Astrocyte (in vitro differentiated cells and primary cell): ENCODE measurements around the gene SUPT3H. TPM values are rescaled to one million over a fixed set of nuclear protein-coding genes. Genes with fewer than 3 reads are reported as not detected.

ENCODE experiments used
- DNase-seq: peaks from one replicate; pipeline ENCODE4 v3.0.0-alpha.2; 2010; ENCODE audit warnings: low read depth
- FAIRE-seq: peaks from 2 replicates; lab custom pipeline; 2011; peaks lifted over from hg19 to GRCh38; lab: Jason Lieb, UNC
- H2AFZ ChIP-seq: 2 replicates; pipeline ENCODE4 v1.6.0; 2012; ENCODE audit warnings: low read depth, low read length, inconsistent platforms
- H3K27ac ChIP-seq: 2 replicates; pipeline ENCODE4 v1.5.1; 2011; ENCODE audit warnings: low read depth, low read length, inconsistent platforms
- H3K27me3 ChIP-seq: 2 replicates; pipeline ENCODE4 v1.6.0; 2011; ENCODE audit warnings: low read length, inconsistent platforms; ENCODE audit not compliant: insufficient read depth
- H3K36me3 ChIP-seq: 2 replicates; pipeline ENCODE4 v1.5.1; 2011; ENCODE audit warnings: low read length, inconsistent platforms; ENCODE audit not compliant: insufficient read depth
- H3K4me1 ChIP-seq: 2 replicates; pipeline ENCODE4 v1.5.1; 2011; ENCODE audit warnings: low read length, inconsistent platforms; ENCODE audit not compliant: insufficient read depth
- H3K4me2 ChIP-seq: 2 replicates; pipeline ENCODE4 v1.6.0; 2012; ENCODE audit warnings: low read length, inconsistent platforms
- H3K4me3 ChIP-seq: 2 replicates; pipeline ENCODE4 v1.5.1; 2011; ENCODE audit warnings: low read depth, mild to moderate bottlenecking, low read length, inconsistent platforms; ENCODE audit not compliant: insufficient read depth
- H3K79me2 ChIP-seq: 2 replicates; pipeline ENCODE4 v1.6.0; 2012; ENCODE audit warnings: mild to moderate bottlenecking, low read length, inconsistent platforms; ENCODE audit not compliant: insufficient read depth
- H3K9ac ChIP-seq: 2 replicates; pipeline ENCODE4 v1.6.0; 2012; ENCODE audit warnings: mild to moderate bottlenecking, low read length, inconsistent platforms
- H3K9me3 ChIP-seq: 2 replicates; pipeline ENCODE4 v1.5.1; 2012; ENCODE audit warnings: low read depth, mild to moderate bottlenecking, low read length, inconsistent platforms; ENCODE audit not compliant: insufficient read depth
- H4K20me1 ChIP-seq: 2 replicates; pipeline ENCODE4 v1.6.0; 2012; ENCODE audit warnings: low read length, inconsistent platforms; ENCODE audit not compliant: insufficient read depth
- H3K27ac Mint-ChIP-seq: one replicate; pipeline ENCODE4 v1.8.0; 2021; ENCODE audit warnings: mild to moderate bottlenecking, mixed read lengths; ENCODE audit not compliant: unreplicated experiment
- H3K27me3 Mint-ChIP-seq: one replicate; pipeline ENCODE4 v1.8.0; 2021; ENCODE audit warnings: low read depth, mixed read lengths; ENCODE audit not compliant: unreplicated experiment
- H3K36me3 Mint-ChIP-seq: one replicate; pipeline ENCODE4 v1.8.0; 2021; ENCODE audit warnings: low read depth, mixed read lengths; ENCODE audit not compliant: unreplicated experiment
- H3K4me1 Mint-ChIP-seq: one replicate; pipeline ENCODE4 v1.8.0; 2021; ENCODE audit warnings: low read depth, mixed read lengths; ENCODE audit not compliant: unreplicated experiment
- H3K4me3 Mint-ChIP-seq: one replicate; pipeline ENCODE4 v1.8.0; 2021; ENCODE audit warnings: mild to moderate bottlenecking, moderate library complexity, mixed read lengths; ENCODE audit not compliant: unreplicated experiment
- H3K9me3 Mint-ChIP-seq: one replicate; pipeline ENCODE4 v1.8.0; 2021; ENCODE audit warnings: mild to moderate bottlenecking, mixed read lengths; ENCODE audit not compliant: unreplicated experiment
- EZH2 ChIP-seq: IDR thresholded peaks from 2 replicates; pipeline ENCODE4 v1.6.1; 2012; ENCODE audit warnings: mild to moderate bottlenecking, low read length, inconsistent platforms; ENCODE audit not compliant: insufficient read depth
- total RNA-seq: library from RNA; stranded (reverse); gene quantifications from 2 replicates; pipeline ENCODE4 v1.2.1, GENCODE V29; 2021
- TF ChIP-seq, protein P1 (sequence below): IDR thresholded peaks from 2 replicates; pipeline ENCODE4 v1.5.1; 2011; ENCODE audit warnings: low read depth, mild to moderate bottlenecking, inconsistent platforms, low read length, moderate library complexity; ENCODE audit not compliant: insufficient read depth

SUPT3H gene
- total RNA-seq, 1 donor from 2014 or later, result 12.4 TPM

DNA sequence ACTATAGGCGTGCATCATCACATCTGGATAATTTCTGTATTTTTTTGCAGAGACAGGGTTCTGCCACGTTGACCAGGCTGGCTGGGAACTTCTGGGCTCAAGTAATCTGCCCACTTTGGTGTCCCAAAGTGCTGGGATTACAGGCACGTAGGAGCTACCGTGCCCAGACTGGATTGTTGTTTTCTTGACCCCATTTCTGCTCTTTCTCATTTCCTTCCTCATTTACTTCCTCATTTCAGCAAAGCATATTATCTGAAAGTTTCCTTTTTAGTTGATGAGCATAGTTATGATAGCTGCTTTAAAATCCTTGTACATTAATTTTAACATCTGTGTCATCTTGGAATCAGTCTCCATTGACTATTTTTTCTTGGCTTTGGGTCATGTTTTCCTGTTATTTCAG is 350.6 kb downstream of the SUPT3H start:
- Histone ChIP-seq H3K27ac (no peak overlapping the region), H3K4me1 (no peaks in the 10 kb centered on the region), H3K36me3 (no peaks in the 10 kb centered on the region), H4K20me1 (no peaks in the 10 kb centered on the region), H3K4me2 (no peak overlapping the region), H2AFZ (no peak overlapping the region), H3K27me3 (no peaks in the 10 kb centered on the region), H3K79me2 (no peaks in the 10 kb centered on the region), H3K4me3 (no peak overlapping the region), H3K9ac (no peak overlapping the region), H3K9me3 (peaks cover 3% of the 10 kb centered on the region)
- H3K27ac Mint-ChIP-seq, result no peak overlapping the region
- H3K27me3 Mint-ChIP-seq, result no peaks in the 10 kb centered on the region
- peaks cover 3% of the 10 kb centered on the region for H3K9me3 Mint-ChIP-seq
- H3K4me3 Mint-ChIP-seq, result no peak overlapping the region
- no peaks in the 10 kb centered on the region for H3K4me1 Mint-ChIP-seq
- TF ChIP-seq, protein P1, sequence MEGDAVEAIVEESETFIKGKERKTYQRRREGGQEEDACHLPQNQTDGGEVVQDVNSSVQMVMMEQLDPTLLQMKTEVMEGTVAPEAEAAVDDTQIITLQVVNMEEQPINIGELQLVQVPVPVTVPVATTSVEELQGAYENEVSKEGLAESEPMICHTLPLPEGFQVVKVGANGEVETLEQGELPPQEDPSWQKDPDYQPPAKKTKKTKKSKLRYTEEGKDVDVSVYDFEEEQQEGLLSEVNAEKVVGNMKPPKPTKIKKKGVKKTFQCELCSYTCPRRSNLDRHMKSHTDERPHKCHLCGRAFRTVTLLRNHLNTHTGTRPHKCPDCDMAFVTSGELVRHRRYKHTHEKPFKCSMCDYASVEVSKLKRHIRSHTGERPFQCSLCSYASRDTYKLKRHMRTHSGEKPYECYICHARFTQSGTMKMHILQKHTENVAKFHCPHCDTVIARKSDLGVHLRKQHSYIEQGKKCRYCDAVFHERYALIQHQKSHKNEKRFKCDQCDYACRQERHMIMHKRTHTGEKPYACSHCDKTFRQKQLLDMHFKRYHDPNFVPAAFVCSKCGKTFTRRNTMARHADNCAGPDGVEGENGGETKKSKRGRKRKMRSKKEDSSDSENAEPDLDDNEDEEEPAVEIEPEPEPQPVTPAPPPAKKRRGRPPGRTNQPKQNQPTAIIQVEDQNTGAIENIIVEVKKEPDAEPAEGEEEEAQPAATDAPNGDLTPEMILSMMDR, result no peak
- TF ChIP-seq EZH2, result no peak
- peaks cover 6% of the 10 kb centered on the region for H3K36me3 Mint-ChIP-seq
- no peak for FAIRE-seq
- no peak for DNase-seq

GRCh38 chr6:45026003-45026516 is 351.7 kb downstream of the SUPT3H start:
- Histone ChIP-seq H3K9ac (no peak overlapping the region), H3K79me2 (no peaks in the 10 kb centered on the region), H3K4me1 (no peaks in the 10 kb centered on the region), H3K4me2 (no peak overlapping the region), H3K4me3 (no peak overlapping the region), H2AFZ (no peak overlapping the region), H3K27ac (no peak overlapping the region), H3K9me3 (peaks cover 3% of the 10 kb centered on the region), H3K27me3 (no peaks in the 10 kb centered on the region), H3K36me3 (no peaks in the 10 kb centered on the region), H4K20me1 (no peaks in the 10 kb centered on the region)
- H3K36me3 Mint-ChIP-seq, result peaks cover 6% of the 10 kb centered on the region
- no peaks in the 10 kb centered on the region for H3K4me1 Mint-ChIP-seq
- H3K27me3 Mint-ChIP-seq, result no peaks in the 10 kb centered on the region
- no peak overlapping the region for H3K27ac Mint-ChIP-seq
- H3K9me3 Mint-ChIP-seq, result peaks cover 3% of the 10 kb centered on the region
- TF ChIP-seq, protein P1, result no peak
- TF ChIP-seq EZH2, result no peak
- DNase-seq (no peak), FAIRE-seq (no peak)
- H3K4me3 Mint-ChIP-seq, result no peak overlapping the region

DNA sequence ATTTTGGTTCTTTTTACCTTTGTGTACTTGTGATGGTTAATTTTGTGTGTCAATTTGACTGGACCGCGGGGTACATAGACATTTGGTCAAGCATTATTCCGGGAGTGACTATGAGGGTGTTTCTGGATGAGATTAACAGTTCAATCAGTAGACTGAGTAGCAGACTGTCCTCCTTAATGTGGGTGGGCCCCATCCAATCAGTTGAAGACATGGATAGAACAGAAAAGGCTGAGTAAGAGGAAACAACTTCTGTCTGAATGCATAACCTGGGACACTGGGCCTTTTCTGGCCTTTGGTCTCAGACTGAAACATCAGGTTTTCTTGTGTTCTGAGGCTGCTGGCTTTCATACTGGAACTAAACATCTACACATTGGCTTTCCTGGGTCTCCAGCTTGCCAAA is 353.1 kb downstream of the SUPT3H start:
- no peak for FAIRE-seq

More for the DNA sequence above, 353.1 kb downstream of the SUPT3H start:
- no peaks in the 10 kb centered on the region for H3K36me3 ChIP-seq
- Mint-ChIP-seq H3K9me3 (peaks cover 3% of the 10 kb centered on the region), H3K36me3 (peaks cover 6% of the 10 kb centered on the region), H3K27ac (no peak overlapping the region), H3K4me3 (no peak overlapping the region), H3K27me3 (no peaks in the 10 kb centered on the region), H3K4me1 (no peaks in the 10 kb centered on the region)
- H3K79me2 ChIP-seq, result no peaks in the 10 kb centered on the region
- H4K20me1 ChIP-seq, result no peaks in the 10 kb centered on the region
- H3K27ac ChIP-seq, result no peak overlapping the region
- H3K4me3 ChIP-seq, result no peak overlapping the region
- no peak overlapping the region for H2AFZ ChIP-seq
- H3K4me1 ChIP-seq, result no peaks in the 10 kb centered on the region
- TF ChIP-seq, protein P1, result no peak
- TF ChIP-seq EZH2, result no peak
- H3K9ac ChIP-seq, result no peak overlapping the region
- no peak for DNase-seq
- peaks cover 3% of the 10 kb centered on the region for H3K9me3 ChIP-seq
- no peaks in the 10 kb centered on the region for H3K27me3 ChIP-seq
- H3K4me2 ChIP-seq, result no peak overlapping the region
